Neural cell (in vitro differentiated cells): ENCODE results near the gene TNRC6C. TPM values are rescaled to one million over a fixed set of nuclear protein-coding genes. Genes with fewer than 3 reads are reported as not detected.
"Not testable (repeated sequence)": the region's sequence is repeated elsewhere in the genome, so short reads cannot be mapped to it uniquely, and the experiment has no call there.

Experiments used
- H2AFZ ChIP-seq: fragments of 200-600, 300-800 bp; sonication (generic), shearing (Covaris generic); 2 replicates; pipeline ENCODE4 v1.6.0; 2014; ENCODE audit warnings: low read depth, mild to moderate bottlenecking, antibody characterized with exemption, low read length, moderate library complexity
- H3F3A ChIP-seq: fragments of 200-600 bp; shearing (Covaris generic); 2 replicates; pipeline ENCODE4 v1.6.1; 2016; ENCODE audit warnings: mild to moderate bottlenecking, moderate library complexity, mixed read lengths, antibody characterized with exemption, low read length; ENCODE audit not compliant: insufficient read depth, poor library complexity, severe bottlenecking
- H3K27ac ChIP-seq: fragments of 200-600, 300-800 bp; sonication (generic), shearing (Covaris generic); 2 replicates; pipeline ENCODE4 v1.5.1; 2014; ENCODE audit warnings: mild to moderate bottlenecking, low read length, moderate library complexity
- H3K27me3 ChIP-seq: fragments of 300-800, 200-600 bp; sonication (generic), shearing (Covaris generic); 2 replicates; pipeline ENCODE4 v1.6.0; 2014; ENCODE audit warnings: mild to moderate bottlenecking, low read depth, low read length, moderate library complexity; ENCODE audit not compliant: insufficient read depth
- H3K36me3 ChIP-seq: fragments of 300-800, 200-600 bp; sonication (generic), shearing (Covaris generic); 2 replicates; pipeline ENCODE4 v1.5.1; 2014; ENCODE audit warnings: mild to moderate bottlenecking, antibody characterized with exemption, low read length, moderate library complexity; ENCODE audit not compliant: insufficient read depth
- H3K4me2 ChIP-seq: fragments of 300-800, 200-600 bp; sonication (generic), shearing (Covaris generic); 2 replicates; pipeline ENCODE4 v1.6.0; 2014; ENCODE audit warnings: mild to moderate bottlenecking, low read length
- H3K4me3 ChIP-seq: fragments of 300-800, 200-600 bp; sonication (generic), shearing (Covaris generic); 2 replicates; pipeline ENCODE4 v1.5.1; 2014; ENCODE audit warnings: mild to moderate bottlenecking, low read length, moderate library complexity
- H3K79me2 ChIP-seq: fragments of 200-600 bp; shearing (Covaris generic); replicated peaks from 2 replicates; pipeline ENCODE4 v1.6.0; 2014; ENCODE audit warnings: mild to moderate bottlenecking, low read length, moderate library complexity; ENCODE audit not compliant: insufficient read depth
- H3K9ac ChIP-seq: fragments of 300-800, 200-600 bp; sonication (generic), shearing (Covaris generic); 2 replicates; pipeline ENCODE4 v1.6.1; 2016; ENCODE audit warnings: mild to moderate bottlenecking, low read length, mixed read lengths
- H3K9me2 ChIP-seq: fragments of 200-600 bp; shearing (Covaris generic); 2 replicates; pipeline ENCODE4 v1.6.1; 2016; ENCODE audit warnings: mild to moderate bottlenecking, low read length, mixed read lengths; ENCODE audit not compliant: insufficient read depth
- H3K9me3 ChIP-seq: fragments of 200-600, 300-800 bp; sonication (generic), shearing (Covaris generic); 2 replicates; pipeline ENCODE4 v1.6.1; 2016; ENCODE audit warnings: mild to moderate bottlenecking, mixed run types, low read length, moderate library complexity, mixed read lengths
- H4K20me1 ChIP-seq: fragments of 200-600 bp; shearing (Covaris generic); 2 replicates; pipeline ENCODE4 v1.6.1; 2016; ENCODE audit warnings: mild to moderate bottlenecking, mixed run types; ENCODE audit not compliant: insufficient read depth
- EP300 ChIP-seq: fragments of 450-650 bp; conservative IDR thresholded peaks from 2 replicates; pipeline ENCODE4 v1.6.1; 2014; ENCODE audit warnings: antibody characterized with exemption, mild to moderate bottlenecking, moderate library complexity; ENCODE audit not compliant: poor library complexity, severe bottlenecking
- EZH2 ChIP-seq: fragments of 200-600, 300-800 bp; shearing (Covaris generic), sonication (generic); IDR thresholded peaks from 2 replicates; pipeline ENCODE4 v1.6.1; 2014; ENCODE audit warnings: antibody characterized with exemption, low read length, borderline replicate concordance, mild to moderate bottlenecking; ENCODE audit not compliant: insufficient read depth, poor library complexity, severe bottlenecking
- MXI1 ChIP-seq: fragments of 450-650 bp; conservative IDR thresholded peaks from 2 replicates; pipeline ENCODE4 v1.6.1; 2014; ENCODE audit warnings: antibody characterized with exemption, mild to moderate bottlenecking; ENCODE audit not compliant: poor library complexity, severe bottlenecking
- POLR2AphosphoS5 ChIP-seq: IDR thresholded peaks from 2 replicates; pipeline ENCODE4 v1.6.1; 2012
- RAD21 ChIP-seq: fragments of 450-650 bp; conservative IDR thresholded peaks from 2 replicates; pipeline ENCODE4 v1.6.1; 2014; ENCODE audit warnings: antibody characterized with exemption, mild to moderate bottlenecking, moderate library complexity
- REST ChIP-seq: IDR thresholded peaks from 2 replicates; pipeline ENCODE4 v1.6.1; 2012; ENCODE audit warnings: borderline replicate concordance
- SMC3 ChIP-seq: fragments of 450-650 bp; conservative IDR thresholded peaks from 2 replicates; pipeline ENCODE4 v1.6.1; 2014; ENCODE audit warnings: antibody characterized with exemption, mild to moderate bottlenecking, moderate library complexity; ENCODE audit not compliant: poor library complexity
- TAF1 ChIP-seq: IDR thresholded peaks from 2 replicates; pipeline ENCODE4 v1.6.1; 2012; ENCODE audit warnings: low read depth
- polyA plus RNA-seq: library from polyadenylated mRNA; depleted of rRNA; stranded (reverse); fragments of >200 nt; gene quantifications from 2 replicates; pipeline ENCODE4 v1.2.3, GENCODE V29; 2014

Gene TNRC6C
- polyA plus RNA-seq, 1 donor from 2014 or later: 15.4 TPM

GRCh38 chr17:78115803-78116202 is 157.3 kb downstream of the TNRC6C start:
- not testable (repeated sequence) for H3K9ac ChIP-seq, H3K27me3 ChIP-seq, H4K20me1 ChIP-seq, H3K27ac ChIP-seq, H3K36me3 ChIP-seq, H3K4me3 ChIP-seq, H2AFZ ChIP-seq, H3K79me2 ChIP-seq, H3F3A ChIP-seq, H3K4me2 ChIP-seq, H3K9me3 ChIP-seq, H3K9me2 ChIP-seq

- Histone ChIP-seq H2AFZ (no peak overlapping the region), H3K27me3 (no peaks in the 10 kb centered on the region), H3K9me2 (no peaks in the 10 kb centered on the region), H3K27ac (no peak overlapping the region), H3K36me3 (no peaks in the 10 kb centered on the region), H3K9me3 (no peaks in the 10 kb centered on the region), H3K79me2 (no peaks in the 10 kb centered on the region), H3F3A (no peaks in the 10 kb centered on the region), H4K20me1 (no peaks in the 10 kb centered on the region), H3K9ac (no peak overlapping the region), H3K4me2 (no peak overlapping the region), H3K4me3 (no peak overlapping the region)
- no peak for TF ChIP-seq SMC3
- no peak for TF ChIP-seq TAF1
These were observed 157.9 kb downstream of the TNRC6C start for GRCh38 chr17:78116411-78116810.

GRCh38 chr17:78117027-78117981 is 158.8 kb downstream of the TNRC6C start:
- Histone ChIP-seq H3K36me3 (no peaks in the 10 kb centered on the region), H3K9me2 (no peaks in the 10 kb centered on the region), H4K20me1 (no peaks in the 10 kb centered on the region), H3K4me3 (no peak overlapping the region), H3K9ac (no peak overlapping the region), H3K4me2 (no peak overlapping the region), H2AFZ (no peak overlapping the region), H3K79me2 (no peaks in the 10 kb centered on the region), H3F3A (no peaks in the 10 kb centered on the region), H3K27me3 (no peaks in the 10 kb centered on the region), H3K27ac (no peak overlapping the region), H3K9me3 (no peaks in the 10 kb centered on the region)
- TF ChIP-seq REST (no peak), POLR2AphosphoS5 (peak; percentile 5), RAD21 (no peak)

GRCh38 chr17:78118801-78119241 is 160.3 kb downstream of the TNRC6C start:
- Histone ChIP-seq H3K9me2 (no peaks in the 10 kb centered on the region), H3K27me3 (no peaks in the 10 kb centered on the region), H4K20me1 (no peaks in the 10 kb centered on the region), H3K9me3 (no peaks in the 10 kb centered on the region), H3F3A (no peaks in the 10 kb centered on the region), H3K4me3 (no peak overlapping the region), H2AFZ (no peak overlapping the region), H3K79me2 (no peaks in the 10 kb centered on the region), H3K9ac (no peak overlapping the region), H3K36me3 (no peaks in the 10 kb centered on the region), H3K27ac (no peak overlapping the region), H3K4me2 (no peak overlapping the region)
- no peak for TF ChIP-seq REST
- no peak for TF ChIP-seq MXI1
- no peak for TF ChIP-seq POLR2AphosphoS5
- TF ChIP-seq EZH2: no peak
- TF ChIP-seq EP300: no peak
- no peak for TF ChIP-seq SMC3
- TF ChIP-seq RAD21: no peak
